CD4-positive, alpha-beta T cell treated with Interleukin-15 for 4 hours (primary cell): ENCODE results near the gene TRAPPC13.

Experiments used
- DNase-seq: peaks from one replicate; pipeline ENCODE4 v3.0.0-alpha.2; 2020; ENCODE audit warnings: low spot score

Gene TRAPPC13

GRCh38 chr5:65682148-65682547, 57.3 kb downstream of the TRAPPC13 start:
- no peak for DNase-seq

GRCh38 chr5:65693121-65693520, 68.3 kb downstream of the TRAPPC13 start:
- DNase-seq = no peak

GRCh38 chr5:65695162-65695755, 70.4 kb downstream of the TRAPPC13 start:
- DNase-seq = no peak

GRCh38 chr5:65695896-65696295, 71.1 kb downstream of the TRAPPC13 start:
- no peak for DNase-seq

GRCh38 chr5:65696892-65697291, 72.1 kb downstream of the TRAPPC13 start:
- DNase-seq = no peak

- no peak for DNase-seq
Observed at GRCh38 chr5:65699338-65699737, 74.5 kb downstream of the TRAPPC13 start.

- no peak for DNase-seq
Observed at GRCh38 chr5:65702036-65702435, 77.2 kb downstream of the TRAPPC13 start.

GRCh38 chr5:65704621-65705239, 79.9 kb downstream of the TRAPPC13 start:
- DNase-seq = no peak

- DNase-seq = no peak
Observed at GRCh38 chr5:65707663-65708062, 82.8 kb downstream of the TRAPPC13 start.

- DNase-seq = no peak
Observed at GRCh38 chr5:65708145-65708544, 83.3 kb downstream of the TRAPPC13 start.
